Measurements from ENCODE around the gene VNN1.

VNN1 gene

DNA sequence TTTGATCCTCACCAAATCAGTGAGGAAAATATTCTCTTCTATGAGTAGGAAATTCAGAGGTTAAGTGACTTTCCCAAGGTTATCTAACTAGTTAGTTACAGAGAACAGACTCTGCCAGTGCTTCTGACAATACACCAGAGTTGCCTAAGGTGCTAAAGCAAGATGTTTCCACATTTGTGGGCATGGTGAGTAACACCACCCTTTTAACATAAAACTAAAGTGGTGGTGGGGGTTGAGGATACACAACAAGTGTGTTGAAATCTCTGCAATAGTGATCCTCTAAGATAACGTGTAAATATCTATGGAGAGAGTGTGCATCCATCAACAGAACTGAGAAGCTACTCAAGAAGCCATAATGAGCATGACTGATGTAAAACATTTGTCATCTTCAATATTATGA, 32.2 kb upstream of the VNN1 start:
- H3K9me3 ChIP-seq (ENCODE audit: control insufficient read depth, insufficient read depth, low read depth, low read length): no peaks in the 10 kb centered on the region
- no peak overlapping the region for H3K27ac ChIP-seq (ENCODE audit: low read depth, low read length)
- H3K36me3 ChIP-seq (ENCODE audit: control insufficient read depth, insufficient read depth, low read length): no peaks in the 10 kb centered on the region
- no peaks in the 10 kb centered on the region for H3K27me3 ChIP-seq (ENCODE audit: control insufficient read depth, insufficient read depth, low read length)
- H3K9ac ChIP-seq (ENCODE audit: low read length): no peak overlapping the region
- no peaks in the 10 kb centered on the region for H3K4me1 ChIP-seq (ENCODE audit: control insufficient read depth, insufficient read depth, low read length)
- no peak overlapping the region for H3K4me3 ChIP-seq (ENCODE audit: low read depth, low read length)

DNA sequence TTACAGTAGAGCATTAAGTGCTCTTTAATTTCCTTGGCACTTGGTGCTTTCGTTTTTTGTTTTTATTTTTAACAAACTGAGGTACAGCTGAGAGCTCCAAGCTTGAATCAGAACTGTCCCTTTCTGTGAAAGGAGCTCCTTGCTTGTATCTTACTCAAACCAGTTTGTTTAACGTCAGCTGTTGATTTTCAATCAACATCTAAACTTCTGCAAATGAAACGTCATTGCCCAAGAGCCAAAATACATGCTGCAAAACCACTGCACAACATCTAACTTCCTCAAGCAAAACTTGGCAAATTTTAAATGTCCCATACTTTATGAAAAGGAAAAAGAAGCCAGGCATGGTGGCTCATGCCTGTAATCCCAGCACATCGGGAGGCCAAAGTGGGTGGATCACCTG, 28.6 kb upstream of the VNN1 start:
- Histone ChIP-seq H3K9ac (ENCODE audit: low read length) (no peak overlapping the region), H3K27me3 (ENCODE audit: control insufficient read depth, insufficient read depth, low read length) (no peaks in the 10 kb centered on the region), H3K4me3 (ENCODE audit: low read depth, low read length) (no peak overlapping the region), H3K27ac (ENCODE audit: low read depth, low read length) (no peak overlapping the region), H3K36me3 (ENCODE audit: control insufficient read depth, insufficient read depth, low read length) (no peaks in the 10 kb centered on the region), H3K4me1 (ENCODE audit: control insufficient read depth, insufficient read depth, low read length) (no peaks in the 10 kb centered on the region), H3K9me3 (ENCODE audit: control insufficient read depth, insufficient read depth, low read depth, low read length) (no peaks in the 10 kb centered on the region)

DNA sequence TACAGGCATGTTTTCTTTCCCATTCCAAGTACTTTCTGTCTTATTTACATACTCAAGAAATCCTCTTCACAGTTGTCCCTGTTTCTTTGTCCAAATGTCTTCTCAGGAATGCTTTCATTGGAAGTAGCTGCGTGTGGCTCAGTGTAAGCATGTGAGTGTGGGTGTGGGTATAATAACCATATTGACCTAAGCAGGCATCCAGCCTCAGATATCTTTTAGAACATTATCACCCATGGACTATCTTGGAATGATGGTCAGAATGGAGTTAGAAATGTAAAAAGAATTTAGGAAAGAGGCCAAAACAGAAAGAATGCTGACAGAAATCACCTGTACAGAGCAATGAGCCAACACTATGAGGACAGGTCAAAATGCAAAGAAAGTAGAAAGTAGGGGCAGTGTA, 27.4 kb upstream of the VNN1 start:
- Histone ChIP-seq H3K4me1 (ENCODE audit: control insufficient read depth, insufficient read depth, low read length) (no peaks in the 10 kb centered on the region), H3K9me3 (ENCODE audit: control insufficient read depth, insufficient read depth, low read depth, low read length) (no peaks in the 10 kb centered on the region), H3K4me3 (ENCODE audit: low read depth, low read length) (no peak overlapping the region), H3K27me3 (ENCODE audit: control insufficient read depth, insufficient read depth, low read length) (no peaks in the 10 kb centered on the region), H3K36me3 (ENCODE audit: control insufficient read depth, insufficient read depth, low read length) (no peaks in the 10 kb centered on the region), H3K27ac (ENCODE audit: low read depth, low read length) (no peak overlapping the region), H3K9ac (ENCODE audit: low read length) (no peak overlapping the region)

DNA sequence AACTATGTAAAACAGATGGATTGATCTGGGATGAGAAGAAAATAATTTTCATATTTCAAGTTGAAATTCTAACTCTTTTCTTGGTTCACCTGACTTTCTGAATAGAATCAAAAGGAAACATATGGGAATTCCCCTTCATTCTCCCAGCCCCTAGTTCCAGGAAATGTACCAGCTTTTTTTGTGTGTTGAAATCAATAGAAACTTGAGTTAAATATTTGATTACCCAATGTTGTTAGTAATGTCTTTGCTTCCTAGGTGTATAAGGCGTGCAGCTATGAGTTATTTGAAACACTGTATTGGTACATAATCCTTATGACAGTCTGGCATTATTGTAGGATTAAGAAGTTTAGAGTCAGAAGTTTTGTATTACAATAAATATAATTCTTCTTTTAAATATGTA, 22.4 kb upstream of the VNN1 start:
- H3K9me3 ChIP-seq (ENCODE audit: control insufficient read depth, insufficient read depth, low read depth, low read length): no peaks in the 10 kb centered on the region
- H3K4me3 ChIP-seq (ENCODE audit: low read depth, low read length): no peak overlapping the region
- H3K4me1 ChIP-seq (ENCODE audit: control insufficient read depth, insufficient read depth, low read length): no peaks in the 10 kb centered on the region
- H3K27me3 ChIP-seq (ENCODE audit: control insufficient read depth, insufficient read depth, low read length): no peaks in the 10 kb centered on the region
- H3K36me3 ChIP-seq (ENCODE audit: control insufficient read depth, insufficient read depth, low read length): no peaks in the 10 kb centered on the region
- no peak overlapping the region for H3K27ac ChIP-seq (ENCODE audit: low read depth, low read length)
- no peak overlapping the region for H3K9ac ChIP-seq (ENCODE audit: low read length)

DNA sequence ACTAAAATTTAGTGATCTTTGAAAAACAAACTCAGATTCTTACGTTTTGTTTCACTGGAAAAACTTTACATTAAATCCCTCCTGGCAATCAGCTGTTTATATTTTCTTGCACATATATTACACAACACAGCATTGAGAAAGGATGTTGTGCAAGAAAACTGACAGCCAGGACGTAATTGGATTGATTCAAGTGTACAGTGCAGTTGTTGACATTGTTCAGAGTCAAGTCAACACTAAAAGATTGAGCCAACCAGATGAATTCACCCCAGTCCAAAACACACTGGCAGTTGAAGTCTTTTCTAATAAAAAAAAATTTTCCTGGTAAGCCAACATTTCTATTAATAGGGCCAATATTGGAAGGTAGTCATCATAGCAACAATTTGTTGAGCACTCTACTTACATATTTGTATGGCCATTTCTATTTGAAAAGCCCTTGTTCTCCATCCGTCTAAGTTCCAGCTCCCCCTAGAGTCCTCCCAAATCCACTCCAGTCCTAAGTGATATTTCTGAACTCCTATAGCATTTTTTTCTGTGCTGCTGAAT, 20.9 kb upstream of the VNN1 start:
- no peak overlapping the region for H3K9ac ChIP-seq (ENCODE audit: low read length)
- H3K4me1 ChIP-seq (ENCODE audit: control insufficient read depth, insufficient read depth, low read length): no peaks in the 10 kb centered on the region
- no peaks in the 10 kb centered on the region for H3K9me3 ChIP-seq (ENCODE audit: control insufficient read depth, insufficient read depth, low read depth, low read length)
- no peak overlapping the region for H3K27ac ChIP-seq (ENCODE audit: low read depth, low read length)
- H3K36me3 ChIP-seq (ENCODE audit: control insufficient read depth, insufficient read depth, low read length): no peaks in the 10 kb centered on the region
- H3K4me3 ChIP-seq (ENCODE audit: low read depth, low read length): no peak overlapping the region
- no peaks in the 10 kb centered on the region for H3K27me3 ChIP-seq (ENCODE audit: control insufficient read depth, insufficient read depth, low read length)

DNA sequence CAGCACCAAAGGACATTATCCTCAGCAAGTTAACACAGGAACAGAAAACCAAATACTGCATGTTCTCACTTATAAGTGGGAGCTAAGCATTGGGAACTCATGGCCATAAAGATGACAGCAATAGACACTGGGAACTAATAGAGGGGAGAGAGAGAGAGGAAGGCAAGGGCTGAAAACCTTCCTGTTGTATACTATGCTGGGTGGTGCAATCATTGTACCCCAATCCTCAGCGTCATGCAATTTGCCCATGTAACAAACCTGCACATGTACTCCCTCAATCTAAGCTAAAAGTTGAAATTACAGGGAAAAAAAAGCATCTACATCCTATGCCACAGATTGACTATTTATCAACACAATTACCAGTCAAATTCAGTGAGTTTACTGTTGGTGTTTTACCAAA, 20.0 kb upstream of the VNN1 start:
- Histone ChIP-seq H3K9ac (ENCODE audit: low read length) (no peak overlapping the region), H3K27me3 (ENCODE audit: control insufficient read depth, insufficient read depth, low read length) (no peaks in the 10 kb centered on the region), H3K36me3 (ENCODE audit: control insufficient read depth, insufficient read depth, low read length) (no peaks in the 10 kb centered on the region), H3K4me3 (ENCODE audit: low read depth, low read length) (no peak overlapping the region), H3K27ac (ENCODE audit: low read depth, low read length) (no peak overlapping the region), H3K4me1 (ENCODE audit: control insufficient read depth, insufficient read depth, low read length) (no peaks in the 10 kb centered on the region), H3K9me3 (ENCODE audit: control insufficient read depth, insufficient read depth, low read depth, low read length) (no peaks in the 10 kb centered on the region)

DNA sequence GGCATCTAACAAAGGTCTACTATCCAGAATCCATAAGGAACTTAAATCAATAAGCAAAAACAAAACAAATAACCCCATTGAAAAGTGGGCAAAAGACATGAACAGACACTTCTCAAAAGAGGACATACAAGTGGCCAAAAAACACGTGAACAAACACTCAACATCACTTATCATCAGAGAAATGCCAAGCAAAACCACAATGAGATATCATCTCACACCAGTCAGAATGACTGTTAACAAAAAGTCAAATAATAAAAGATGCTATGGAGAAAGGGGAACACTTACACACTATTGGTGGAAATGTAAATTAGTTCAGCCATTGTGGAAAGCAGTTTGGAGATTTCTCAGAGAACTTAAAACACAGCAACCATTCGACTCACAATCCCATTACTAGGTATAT, 19.4 kb upstream of the VNN1 start:
- Histone ChIP-seq H3K4me1 (ENCODE audit: control insufficient read depth, insufficient read depth, low read length) (no peaks in the 10 kb centered on the region), H3K27me3 (ENCODE audit: control insufficient read depth, insufficient read depth, low read length) (no peaks in the 10 kb centered on the region), H3K9ac (ENCODE audit: low read length) (no peak overlapping the region), H3K27ac (ENCODE audit: low read depth, low read length) (no peak overlapping the region), H3K4me3 (ENCODE audit: low read depth, low read length) (no peak overlapping the region), H3K9me3 (ENCODE audit: control insufficient read depth, insufficient read depth, low read depth, low read length) (no peaks in the 10 kb centered on the region), H3K36me3 (ENCODE audit: control insufficient read depth, insufficient read depth, low read length) (no peaks in the 10 kb centered on the region)

DNA sequence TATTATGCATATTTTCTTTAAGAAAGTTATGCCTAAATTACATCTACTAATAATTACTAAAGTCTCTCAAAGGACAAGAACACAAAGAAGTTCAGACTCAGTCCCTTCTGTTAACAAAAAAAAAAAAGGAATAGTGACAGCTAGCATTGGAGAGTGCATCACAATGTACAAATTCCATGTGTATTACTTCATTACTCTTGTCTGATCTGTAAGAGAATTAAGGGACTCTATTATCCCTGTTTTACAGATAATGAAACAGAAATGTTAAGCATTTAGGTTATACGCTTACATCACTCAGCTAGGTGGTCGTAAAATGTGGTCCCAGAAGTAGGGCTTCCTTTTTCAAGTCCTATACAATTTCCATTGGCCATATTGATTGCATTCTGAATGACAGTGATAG, 17.2 kb upstream of the VNN1 start:
- H3K4me3 ChIP-seq (ENCODE audit: low read depth, low read length): no peak overlapping the region
- no peak overlapping the region for H3K27ac ChIP-seq (ENCODE audit: low read depth, low read length)
- no peak overlapping the region for H3K9ac ChIP-seq (ENCODE audit: low read length)
- no peaks in the 10 kb centered on the region for H3K4me1 ChIP-seq (ENCODE audit: control insufficient read depth, insufficient read depth, low read length)
- H3K27me3 ChIP-seq (ENCODE audit: control insufficient read depth, insufficient read depth, low read length): no peaks in the 10 kb centered on the region
- no peaks in the 10 kb centered on the region for H3K9me3 ChIP-seq (ENCODE audit: control insufficient read depth, insufficient read depth, low read depth, low read length)
- no peaks in the 10 kb centered on the region for H3K36me3 ChIP-seq (ENCODE audit: control insufficient read depth, insufficient read depth, low read length)

DNA sequence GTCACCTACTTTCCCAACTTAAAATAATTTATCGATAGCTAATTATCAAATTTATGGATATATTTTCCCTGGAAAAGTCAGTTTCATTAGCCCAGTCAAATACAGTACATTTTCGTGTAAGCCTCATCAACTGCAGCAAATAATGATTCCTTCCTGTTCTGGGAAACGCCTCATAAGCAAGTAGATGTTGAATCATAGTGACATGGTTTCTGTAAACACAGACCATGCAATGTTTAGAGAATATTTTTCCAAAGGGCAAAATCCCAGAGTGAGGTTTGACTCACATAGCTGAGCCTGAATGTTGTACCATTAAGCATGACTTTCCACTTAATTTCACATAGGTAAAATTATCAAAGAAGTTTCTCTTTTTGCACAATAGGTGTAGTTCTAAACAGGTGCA, 16.7 kb upstream of the VNN1 start:
- Histone ChIP-seq H3K4me3 (ENCODE audit: low read depth, low read length) (no peak overlapping the region), H3K9me3 (ENCODE audit: control insufficient read depth, insufficient read depth, low read depth, low read length) (no peaks in the 10 kb centered on the region), H3K27me3 (ENCODE audit: control insufficient read depth, insufficient read depth, low read length) (no peaks in the 10 kb centered on the region), H3K36me3 (ENCODE audit: control insufficient read depth, insufficient read depth, low read length) (no peaks in the 10 kb centered on the region), H3K4me1 (ENCODE audit: control insufficient read depth, insufficient read depth, low read length) (no peaks in the 10 kb centered on the region), H3K27ac (ENCODE audit: low read depth, low read length) (no peak overlapping the region), H3K9ac (ENCODE audit: low read length) (no peak overlapping the region)

DNA sequence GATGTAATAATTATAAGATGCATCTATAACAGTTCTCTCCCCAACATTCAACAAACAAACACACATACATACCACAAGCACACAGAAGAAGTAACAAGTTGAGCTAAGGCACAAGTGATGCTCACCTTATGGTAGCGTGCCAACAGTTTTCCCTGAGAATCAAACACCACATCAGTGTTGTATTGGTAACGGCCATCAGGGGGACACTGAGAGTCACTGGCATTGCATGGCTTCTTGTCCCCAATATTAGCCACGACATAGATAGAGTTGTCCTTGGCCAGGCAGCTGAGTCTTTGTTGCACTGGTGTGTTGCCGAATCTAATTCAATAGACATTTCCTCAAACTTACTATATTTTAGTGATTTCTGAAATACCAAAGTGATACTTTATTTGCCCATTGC, 14.8 kb upstream of the VNN1 start:
- Histone ChIP-seq H3K27me3 (ENCODE audit: control insufficient read depth, insufficient read depth, low read length) (no peaks in the 10 kb centered on the region), H3K36me3 (ENCODE audit: control insufficient read depth, insufficient read depth, low read length) (no peaks in the 10 kb centered on the region), H3K9me3 (ENCODE audit: control insufficient read depth, insufficient read depth, low read depth, low read length) (no peaks in the 10 kb centered on the region), H3K9ac (ENCODE audit: low read length) (no peak overlapping the region), H3K27ac (ENCODE audit: low read depth, low read length) (no peak overlapping the region), H3K4me1 (ENCODE audit: control insufficient read depth, insufficient read depth, low read length) (no peaks in the 10 kb centered on the region), H3K4me3 (ENCODE audit: low read depth, low read length) (no peak overlapping the region)

DNA sequence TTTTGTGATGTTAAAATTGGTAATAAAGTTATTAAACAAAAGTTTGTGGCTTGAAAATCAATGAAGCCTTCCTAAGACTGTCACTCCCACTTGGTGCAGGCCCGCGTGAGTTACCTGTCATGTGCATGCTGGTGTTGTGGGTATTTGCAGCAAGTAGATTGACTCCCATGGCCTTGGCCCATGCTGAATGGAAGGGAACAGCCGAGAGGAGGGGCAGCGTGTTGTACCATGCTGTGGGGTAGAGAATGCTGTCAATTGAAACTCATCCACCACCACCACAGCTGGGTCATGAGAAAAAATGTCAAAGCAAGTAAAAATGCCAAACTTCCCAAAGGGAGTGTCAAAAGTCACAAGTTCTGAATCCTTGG, 12.7 kb upstream of the VNN1 start:
- Histone ChIP-seq H3K36me3 (ENCODE audit: control insufficient read depth, insufficient read depth, low read length) (no peaks in the 10 kb centered on the region), H3K27ac (ENCODE audit: low read depth, low read length) (no peak overlapping the region), H3K9me3 (ENCODE audit: control insufficient read depth, insufficient read depth, low read depth, low read length) (no peaks in the 10 kb centered on the region), H3K4me3 (ENCODE audit: low read depth, low read length) (no peak overlapping the region), H3K27me3 (ENCODE audit: control insufficient read depth, insufficient read depth, low read length) (no peaks in the 10 kb centered on the region), H3K4me1 (ENCODE audit: control insufficient read depth, insufficient read depth, low read length) (no peaks in the 10 kb centered on the region), H3K9ac (ENCODE audit: low read length) (no peak overlapping the region)

DNA sequence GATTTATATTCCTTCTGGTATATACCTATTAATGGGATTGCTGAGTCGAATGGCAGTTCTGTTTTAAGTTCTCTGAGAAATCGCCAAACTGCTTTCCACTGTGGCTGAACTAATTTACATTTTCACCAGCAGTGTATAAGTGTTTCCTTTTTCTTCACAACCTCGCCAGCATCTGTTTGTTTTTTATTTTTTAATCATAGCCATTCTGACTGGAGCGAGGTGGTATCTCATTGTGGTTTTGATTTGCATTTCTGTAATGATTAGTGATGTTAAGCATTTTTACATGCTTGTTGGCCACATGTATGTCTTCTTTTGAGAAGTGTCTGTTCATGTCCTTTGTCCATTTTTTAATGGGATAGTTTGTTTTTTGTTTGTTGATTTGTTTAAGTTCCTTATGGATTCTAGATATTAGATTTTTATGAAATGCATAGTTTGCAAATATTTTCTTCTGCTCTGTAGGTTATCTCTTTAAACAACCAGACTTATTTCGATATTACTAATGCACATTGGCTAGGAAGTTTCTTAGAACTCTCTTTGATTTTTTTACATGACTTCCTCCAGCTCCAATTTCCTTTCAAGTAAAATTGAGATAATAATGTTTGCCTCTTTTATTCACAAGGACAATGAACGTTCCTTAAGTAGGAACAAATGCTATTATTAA, 12.2 kb upstream of the VNN1 start:
- no peaks in the 10 kb centered on the region for H3K27me3 ChIP-seq (ENCODE audit: control insufficient read depth, insufficient read depth, low read length)
- H3K4me1 ChIP-seq (ENCODE audit: control insufficient read depth, insufficient read depth, low read length): no peaks in the 10 kb centered on the region
- H3K4me3 ChIP-seq (ENCODE audit: low read depth, low read length): no peak overlapping the region
- no peaks in the 10 kb centered on the region for H3K36me3 ChIP-seq (ENCODE audit: control insufficient read depth, insufficient read depth, low read length)
- H3K9me3 ChIP-seq (ENCODE audit: control insufficient read depth, insufficient read depth, low read depth, low read length): no peaks in the 10 kb centered on the region
- H3K9ac ChIP-seq (ENCODE audit: low read length): no peak overlapping the region
- no peak overlapping the region for H3K27ac ChIP-seq (ENCODE audit: low read depth, low read length)
